OCI-LY7 (cell line): ENCODE results near the gene GGCX. TPM values are rescaled to one million over a fixed set of nuclear protein-coding genes. Genes with fewer than 3 reads are reported as not detected.

Source experiments
- BruUV-seq: library from RNA; stranded (reverse); fragments of 400-500 nt; replicated peaks from 2 replicates; lab custom pipeline; 2021; lab: Mats Ljungman, UMichigan
- CTCF ChIA-PET: fragments of 300-600 bp; sonication (Branson Sonifier 250); formaldehyde crosslinking; loops from one replicate; lab custom pipeline; 2022; ENCODE audit warnings: antibody characterized with exemption; ENCODE audit not compliant: unreplicated experiment; lab: Charles Lee
- POLR2A ChIA-PET: fragments of 300-600 bp; sonication (Branson Sonifier 250); formaldehyde crosslinking; loops from one replicate; lab custom pipeline; 2022; ENCODE audit warnings: antibody characterized with exemption; lab: Charles Lee
- DNase-seq: peaks from one replicate; pipeline ENCODE4 v3.0.0-alpha.2; 2015; ENCODE audit warnings: low spot score
- H2AFZ ChIP-seq: fragments of 200-600 bp; sonication (generic), shearing (Covaris generic); 2 replicates; pipeline ENCODE4 v1.6.1; 2014; ENCODE audit warnings: mild to moderate bottlenecking, antibody characterized with exemption, low read length, moderate library complexity
- H3K27ac ChIP-seq: fragments of 200-600 bp; sonication (generic); 2 replicates; pipeline ENCODE4 v1.5.1; 2014; ENCODE audit warnings: mixed run types, low read depth, mild to moderate bottlenecking, moderate library complexity, low read length, inconsistent platforms; ENCODE audit not compliant: poor library complexity, severe bottlenecking
- H3K36me3 ChIP-seq: fragments of 200-600 bp; sonication (generic); 2 replicates; pipeline ENCODE4 v1.6.1; 2014; ENCODE audit warnings: mild to moderate bottlenecking, antibody characterized with exemption, low read length, moderate library complexity, mixed read lengths; ENCODE audit not compliant: insufficient read depth
- H3K4me1 ChIP-seq: fragments of 200-600 bp; sonication (generic); 2 replicates; pipeline ENCODE4 v1.5.1; 2014; ENCODE audit warnings: mild to moderate bottlenecking, low read length; ENCODE audit not compliant: insufficient read depth, poor library complexity, severe bottlenecking
- H3K4me2 ChIP-seq: fragments of 200-600 bp; sonication (generic); 2 replicates; pipeline ENCODE4 v1.6.1; 2014; ENCODE audit warnings: mild to moderate bottlenecking, low read length
- H3K4me3 ChIP-seq: fragments of 200-600 bp; sonication (generic); 2 replicates; pipeline ENCODE4 v1.5.1; 2014; ENCODE audit warnings: mild to moderate bottlenecking, low read depth, low read length; ENCODE audit not compliant: poor library complexity, severe bottlenecking
- H3K79me2 ChIP-seq: fragments of 200-600 bp; sonication (generic); 2 replicates; pipeline ENCODE4 v1.6.1; 2016; ENCODE audit warnings: low read depth, mild to moderate bottlenecking, low read length, moderate library complexity, mixed read lengths; ENCODE audit not compliant: insufficient read depth
- H3K9me2 ChIP-seq: fragments of 200-600 bp; sonication (generic); 2 replicates; pipeline ENCODE4 v1.6.1; 2016; ENCODE audit warnings: mild to moderate bottlenecking, low read length, mixed read lengths; ENCODE audit not compliant: insufficient read depth
- H3K9me3 ChIP-seq: fragments of 200-600 bp; sonication (generic); 2 replicates; pipeline ENCODE4 v1.6.1; 2014; ENCODE audit warnings: mild to moderate bottlenecking, mixed run types, low read length, mixed read lengths
- H4K20me1 ChIP-seq: fragments of 200-600 bp; sonication (generic); 2 replicates; pipeline ENCODE4 v1.6.1; 2014; ENCODE audit warnings: mild to moderate bottlenecking, antibody characterized with exemption, low read length, moderate library complexity, mixed read lengths; ENCODE audit not compliant: insufficient read depth
- CTCF ChIP-seq: fragments of 200-600 bp; sonication (generic); conservative IDR thresholded peaks from 2 replicates; pipeline ENCODE4 v1.5.1; 2014; ENCODE audit warnings: mild to moderate bottlenecking, antibody characterized with exemption, low read length, moderate library complexity, mixed read lengths
- EZH2phosphoT487 ChIP-seq: fragments of 200-600 bp; sonication (generic); IDR thresholded peaks from 2 replicates; pipeline ENCODE4 v1.6.1; 2018; ENCODE audit warnings: low read depth, borderline replicate concordance, mild to moderate bottlenecking, mixed run types, antibody characterized with exemption, low read length, moderate library complexity, mixed read lengths
- intact Hi-C: fragments of 100-400 bp; cut with micrococcal nuclease; formaldehyde crosslinking; loops from one replicate; pipeline ENCODE4 v1.10.0; 2022; ENCODE audit not compliant: unreplicated experiment
- total RNA-seq, 2 experiments: library from RNA; depleted of rRNA in 1 of 2; stranded (reverse); fragments of >200 nt in 1 of 2; shearing (Covaris generic) in 1 of 2; gene quantifications; 2 replicates each; pipeline ENCODE4 v1.2.3, GENCODE V29; 2014 to 2022

GGCX gene
- total RNA-seq, 2 experiments from 2014 or later, result 32.5 to 33.3 TPM

GRCh38 chr2:85589181-85589580 is 27.9 kb upstream of the GGCX start:
- no peak overlapping the region for H3K27ac ChIP-seq
- no peaks in the 10 kb centered on the region for H4K20me1 ChIP-seq
- CTCF ChIA-PET, result no interaction called here
- no peaks in the 10 kb centered on the region for H3K9me2 ChIP-seq
- POLR2A ChIA-PET, result interaction anchor here (1.6 kb wide), 1 partner anchor 170 kb away, joined by 4 read pairs; no protein-coding TSS in a partner anchor
- no TSS peak for BruUV-seq
- no peaks in the 10 kb centered on the region for H3K79me2 ChIP-seq
- peaks cover 13% of the 10 kb centered on the region for H3K4me1 ChIP-seq
- H3K36me3 ChIP-seq, result peaks cover 3% of the 10 kb centered on the region; the same call in 1 of the 2 replicates
- intact Hi-C loops, result no loop called here
- H3K4me3 ChIP-seq, result no peak overlapping the region
- no peak overlapping the region for H3K4me2 ChIP-seq
- no peak overlapping the region for H2AFZ ChIP-seq
- TF ChIP-seq EZH2phosphoT487, result no peak
- no peak for TF ChIP-seq CTCF
- no peaks in the 10 kb centered on the region for H3K9me3 ChIP-seq
- DNase-seq, result no peak

GRCh38 chr2:85588645-85589044 is 27.4 kb upstream of the GGCX start:
- Histone ChIP-seq H3K4me2 (no peak overlapping the region), H3K27ac (no peak overlapping the region), H3K4me3 (no peak overlapping the region), H4K20me1 (no peaks in the 10 kb centered on the region), H3K9me3 (no peaks in the 10 kb centered on the region), H2AFZ (no peak overlapping the region), H3K4me1 (peaks cover 13% of the 10 kb centered on the region), H3K36me3 (peaks cover 7% of the 10 kb centered on the region; the same call in 1 of the 2 replicates), H3K9me2 (no peaks in the 10 kb centered on the region), H3K79me2 (no peaks in the 10 kb centered on the region)
- intact Hi-C loops, result no loop called here
- no peak for DNase-seq
- ChIA-PET POLR2A (interaction anchor here (1.6 kb wide), 1 partner anchor 169 kb away, joined by 4 read pairs; no protein-coding TSS in a partner anchor), CTCF (interaction anchor here (0.6 kb wide), 1 partner anchor 21 kb away, joined by 3 read pairs; no protein-coding TSS in a partner anchor)
- BruUV-seq, result no TSS peak
- TF ChIP-seq EZH2phosphoT487 (no peak), CTCF (no peak)

DNA sequence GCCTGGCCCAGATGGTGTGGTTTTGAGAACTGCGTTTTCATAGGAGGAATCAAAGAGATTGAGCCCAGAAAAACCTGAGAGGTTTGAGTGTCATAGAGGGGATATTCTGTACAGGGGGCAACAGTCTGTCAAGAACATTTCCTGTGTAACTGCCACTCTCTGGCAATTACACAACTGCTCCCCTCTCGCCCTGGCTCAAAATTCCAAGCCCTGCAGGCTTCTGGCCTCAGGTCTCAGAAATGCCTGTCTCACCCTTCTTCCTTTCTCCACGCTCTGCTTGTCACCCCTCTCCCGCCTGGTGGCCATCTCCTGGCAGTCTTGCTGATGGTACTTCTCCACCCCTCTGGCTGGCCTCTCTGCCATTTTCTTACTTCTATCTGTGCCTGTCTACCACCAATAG is 26.9 kb upstream of the GGCX start:
- CTCF ChIA-PET, result interaction anchor here (0.6 kb wide), 1 partner anchor 21 kb away, joined by 3 read pairs; no protein-coding TSS in a partner anchor
- intact Hi-C loops, result no loop called here

More for the DNA sequence above, 26.9 kb upstream of the GGCX start:
- Histone ChIP-seq H3K4me1 (peaks cover 13% of the 10 kb centered on the region), H2AFZ (no peak overlapping the region), H3K9me2 (no peaks in the 10 kb centered on the region), H3K4me2 (no peak overlapping the region), H3K27ac (no peak overlapping the region), H3K79me2 (no peaks in the 10 kb centered on the region), H3K36me3 (peaks cover 11% of the 10 kb centered on the region; the same call in 1 of the 2 replicates), H3K4me3 (no peak overlapping the region), H3K9me3 (no peaks in the 10 kb centered on the region), H4K20me1 (no peaks in the 10 kb centered on the region)
- POLR2A ChIA-PET, result interaction anchor here (1.6 kb wide), 1 partner anchor 169 kb away, joined by 4 read pairs; no protein-coding TSS in a partner anchor
- no TSS peak for BruUV-seq
- DNase-seq, result no peak
- no peak for TF ChIP-seq EZH2phosphoT487
- no peak for TF ChIP-seq CTCF
